Right forelimb (tissue), 1 donor: Measurements from ENCODE around the gene KIF13A.
"Not testable (repeated sequence)": the region's sequence is repeated elsewhere in the genome, so short reads cannot be mapped to it uniquely, and the experiment has no call there.

ENCODE experiments used
- DNase-seq: peaks from one replicate; pipeline ENCODE4 v3.0.0-alpha.2; 2018

The KIF13A gene

GRCh38 chr6:17987447-17987696 lies at the start of gene KIF13A:
KIF13A (minus strand) TSS chr6:17987635; CDS start chr6:17987463, 172 bp downstream.
- no peak for DNase-seq

- DNase-seq = no peak
These were observed 49.3 kb upstream of the KIF13A start for GRCh38 chr6:18036781-18037180.

- DNase-seq = no peak
These were observed 48.0 kb upstream of the KIF13A start for GRCh38 chr6:18035330-18035854.

GRCh38 chr6:18034798-18035202 lies 47.4 kb upstream of the KIF13A start:
- no peak for DNase-seq

GRCh38 chr6:18031680-18032256 lies 44.3 kb upstream of the KIF13A start:
- no peak for DNase-seq

GRCh38 chr6:18031189-18031588 lies 43.8 kb upstream of the KIF13A start:
- no peak for DNase-seq

- DNase-seq = no peak
These were observed 40.9 kb upstream of the KIF13A start for GRCh38 chr6:18028332-18028731.

GRCh38 chr6:18025596-18025995 lies 38.2 kb upstream of the KIF13A start:
- no peak for DNase-seq

- no peak for DNase-seq
These were observed 37.4 kb upstream of the KIF13A start for GRCh38 chr6:18024876-18025275.

- DNase-seq = no peak
These were observed 36.5 kb upstream of the KIF13A start for GRCh38 chr6:18023891-18024290.

GRCh38 chr6:18022398-18023231 lies 35.2 kb upstream of the KIF13A start:
- DNase-seq = no peak

GRCh38 chr6:18021166-18021850 lies 33.9 kb upstream of the KIF13A start:
- DNase-seq = no peak

- DNase-seq = not testable (repeated sequence)
These were observed 33.1 kb upstream of the KIF13A start for GRCh38 chr6:18020545-18020944.

GRCh38 chr6:18019539-18020534 lies 32.4 kb upstream of the KIF13A start:
- DNase-seq = no peak

GRCh38 chr6:18019133-18019532 lies 31.7 kb upstream of the KIF13A start:
- not testable (repeated sequence) for DNase-seq

- DNase-seq = no peak
These were observed 29.3 kb upstream of the KIF13A start for GRCh38 chr6:18016698-18017097.

- DNase-seq = no peak
These were observed 28.7 kb upstream of the KIF13A start for GRCh38 chr6:18016133-18016532.

- no peak for DNase-seq
These were observed 23.9 kb upstream of the KIF13A start for GRCh38 chr6:18011287-18011686.

GRCh38 chr6:18010540-18010939 lies 23.1 kb upstream of the KIF13A start:
- not testable (repeated sequence) for DNase-seq

GRCh38 chr6:18004256-18004985 lies 17.0 kb upstream of the KIF13A start:
- no peak for DNase-seq

- no peak for DNase-seq
These were observed 12.0 kb upstream of the KIF13A start for GRCh38 chr6:17999425-17999824.

- no peak for DNase-seq
These were observed 11.0 kb upstream of the KIF13A start for GRCh38 chr6:17998442-17998841.
